Omental fat pad (tissue), 4 donors: Measurements from ENCODE around the gene SLC25A24. TPM values are rescaled to one million over a fixed set of nuclear protein-coding genes. Genes with fewer than 3 reads are reported as not detected.
A peak's percentile ranks its signal among the peaks of the same experiment; 100 is the strongest.

Source experiments
- ATAC-seq: fragments of 150-250 bp; one replicate; pipeline ENCODE4 v1.9.1; 2016; ENCODE audit warnings: mild to moderate bottlenecking, moderate library complexity; ENCODE audit not compliant: low FRiP score
- DNase-seq: peaks from one replicate; pipeline ENCODE4 v3.0.0-alpha.2; 2019; ENCODE audit warnings: low spot score
- CTCF ChIP-seq, 3 donors: fragments of 450-650 bp; IDR thresholded peaks; one replicate each; pipeline ENCODE4 v1.5.1; 2016 to 2017; ENCODE audit warnings: antibody characterized with exemption in 3 of 3, mild to moderate bottlenecking in 3 of 3, moderate library complexity in 2 of 3
- total RNA-seq, 4 donors: library from RNA; depleted of rRNA; stranded (reverse); fragments of >200 nt; gene quantifications; one replicate each; pipeline ENCODE4 v1.1.0, GENCODE V29; 2016

The SLC25A24 gene
- total RNA-seq, 4 donors from 2014 or later: 25.8 to 46.0 (median 41.6) TPM

GRCh38 chr1:108130794-108131193 is 69.3 kb downstream of the SLC25A24 start:
- no peak for ATAC-seq
- no peak for TF ChIP-seq CTCF (IDR thresholded peaks at IDR 0.05)
- DNase-seq: no peak

- DNase-seq (no peak), ATAC-seq (no peak)
- TF ChIP-seq CTCF (IDR thresholded peaks at IDR 0.05): no peak
These were observed 70.1 kb downstream of the SLC25A24 start for GRCh38 chr1:108129999-108130398.

- no peak for DNase-seq
- ATAC-seq: peak; percentile 79
- TF ChIP-seq CTCF (IDR thresholded peaks at IDR 0.05): peak in 2 of 3 donors; percentile 69 to 96
These were observed 74.6 kb downstream of the SLC25A24 start for GRCh38 chr1:108125312-108126138.

DNA sequence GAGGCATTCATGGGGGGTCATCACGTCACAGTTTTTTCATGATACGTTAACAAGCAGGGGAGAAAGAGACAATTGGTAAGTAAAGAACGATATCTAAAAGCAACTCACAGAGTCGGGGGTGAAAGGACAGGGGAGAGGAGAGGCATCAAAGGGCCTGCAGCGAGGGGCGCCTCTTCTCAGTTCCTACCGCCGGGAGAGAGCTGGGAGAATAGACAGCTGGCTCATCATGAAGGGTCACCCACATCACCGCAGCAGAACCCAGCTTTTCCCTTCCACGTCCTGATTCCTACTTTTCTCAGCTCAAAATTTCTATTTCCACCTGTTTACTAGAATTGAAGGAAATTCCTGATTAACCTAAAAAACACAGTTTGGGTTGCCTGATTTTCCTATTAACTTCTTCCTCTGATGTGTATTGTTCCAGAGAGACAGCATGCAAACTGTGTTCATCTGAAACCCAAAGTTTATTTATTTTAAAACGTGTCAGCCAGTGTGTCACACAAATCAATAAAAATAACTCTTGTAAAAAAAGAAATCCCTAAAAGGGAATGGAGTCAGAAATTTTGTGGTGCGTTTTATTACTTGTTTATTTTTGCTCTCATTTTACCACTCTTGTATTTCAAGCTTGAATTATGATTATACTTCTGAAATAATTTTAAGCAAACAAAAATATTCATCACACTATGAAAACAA is 75.4 kb downstream of the SLC25A24 start:
- no peak for TF ChIP-seq CTCF (IDR thresholded peaks at IDR 0.05)

DNA sequence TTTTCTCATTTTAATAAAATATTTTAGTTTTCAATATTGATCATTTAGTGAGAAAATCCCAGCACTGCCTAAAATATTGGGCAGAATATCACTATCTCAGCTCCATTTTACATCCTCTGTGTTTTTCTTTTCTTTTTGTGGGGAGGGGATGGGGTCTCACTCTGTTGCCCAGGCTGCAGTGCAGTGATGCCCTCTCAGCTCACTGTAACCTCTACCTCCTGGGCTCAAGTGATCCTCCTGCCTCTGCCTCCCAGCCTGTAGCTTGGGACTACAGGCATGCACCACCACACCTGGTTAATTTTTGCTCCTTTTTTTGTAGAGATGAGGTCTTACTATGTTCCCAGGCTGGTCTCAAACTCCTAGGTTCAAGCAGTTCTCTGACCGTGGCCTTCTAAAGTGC is 76.1 kb downstream of the SLC25A24 start:
- no peak for ATAC-seq
- DNase-seq: no peak
- TF ChIP-seq CTCF (IDR thresholded peaks at IDR 0.05): no peak

More for the DNA sequence above, 75.4 kb downstream of the SLC25A24 start:
- no peak for DNase-seq
- no peak for ATAC-seq

DNA sequence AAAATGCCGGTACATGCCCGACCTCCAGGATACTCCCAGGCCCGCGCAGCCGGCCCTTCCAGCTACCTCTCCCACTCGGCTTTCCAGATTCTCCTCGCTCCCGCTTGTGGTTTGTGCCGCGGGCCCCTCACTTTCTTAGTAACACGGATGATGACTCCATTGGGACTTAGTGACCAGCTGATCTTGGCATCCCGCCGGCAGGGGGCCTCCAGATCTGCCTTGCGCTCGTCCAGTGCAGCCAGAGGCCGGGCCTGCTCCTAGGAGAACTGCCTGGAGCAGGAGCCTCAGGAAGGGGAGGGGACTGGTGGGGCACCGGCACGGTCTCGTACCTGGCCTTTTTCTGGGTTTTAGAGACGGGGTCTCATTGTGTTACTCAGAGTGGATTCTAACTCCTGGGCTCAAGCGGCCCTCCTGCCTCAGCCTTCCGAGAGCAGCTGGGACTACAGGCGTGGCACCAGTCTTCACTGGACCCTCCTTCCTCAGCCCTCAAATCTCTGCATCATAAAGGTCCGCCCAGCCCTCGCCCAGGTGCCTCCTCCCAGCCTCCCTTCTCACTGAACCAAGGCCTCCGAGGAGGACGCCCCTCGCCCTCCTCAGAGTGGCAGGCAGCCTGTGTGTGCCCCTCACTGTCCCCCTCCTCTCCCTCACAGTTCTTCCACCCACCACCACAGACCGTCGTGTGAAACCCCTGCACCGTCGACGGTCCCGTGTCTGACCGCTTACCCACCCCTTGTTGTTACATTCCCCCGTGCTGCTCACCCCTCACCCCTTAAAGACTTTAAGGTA is 78.6 kb downstream of the SLC25A24 start:
- TF ChIP-seq CTCF (IDR thresholded peaks at IDR 0.05): no peak
- ATAC-seq: no peak
- DNase-seq: no peak
